ENCODE results near the gene TGFA. TPM values are rescaled to one million over a fixed set of nuclear protein-coding genes. Genes with fewer than 3 reads are reported as not detected.
A peak's percentile ranks its signal among the peaks of the same experiment; 100 is the strongest.

Gene TGFA
- total RNA-seq, 1 donor, result not detected

DNA sequence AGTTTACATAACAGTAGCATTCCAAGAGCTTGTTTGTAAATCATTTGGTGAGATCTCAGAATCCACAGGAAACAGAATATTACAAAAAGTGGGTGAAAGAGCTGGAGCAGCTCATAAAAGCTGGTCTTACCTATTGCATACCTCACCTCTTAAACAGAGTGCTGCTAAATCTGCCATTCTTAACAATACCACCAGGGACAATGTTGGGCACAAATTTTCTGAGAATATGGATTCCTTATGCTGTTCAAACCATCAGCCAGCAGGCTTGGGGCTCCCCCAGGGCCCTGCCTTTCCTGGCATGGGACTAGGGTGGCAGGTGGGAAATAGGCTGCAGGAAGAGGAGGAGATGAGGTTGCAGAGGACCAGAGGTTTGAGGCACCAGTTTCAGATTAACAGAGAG lies 55.6 kb downstream of the TGFA start:
- no peaks in the 10 kb centered on the region for H3K9me3 ChIP-seq (ENCODE audit: low read depth, low read length)
- H3K4me2 ChIP-seq (ENCODE audit: insufficient read depth, low read length), result no peak overlapping the region
- no peak overlapping the region for H3K27ac ChIP-seq (ENCODE audit: low read depth, low read length)
- no peaks in the 10 kb centered on the region for H4K20me1 ChIP-seq (ENCODE audit: insufficient read depth, low read length)
- no peaks in the 10 kb centered on the region for H3K4me1 ChIP-seq (ENCODE audit: insufficient read depth, low read length)
- no peak for DNase-seq (ENCODE audit: insufficient read length, low spot score, missing footprints)
- TF ChIP-seq, protein P1, sequence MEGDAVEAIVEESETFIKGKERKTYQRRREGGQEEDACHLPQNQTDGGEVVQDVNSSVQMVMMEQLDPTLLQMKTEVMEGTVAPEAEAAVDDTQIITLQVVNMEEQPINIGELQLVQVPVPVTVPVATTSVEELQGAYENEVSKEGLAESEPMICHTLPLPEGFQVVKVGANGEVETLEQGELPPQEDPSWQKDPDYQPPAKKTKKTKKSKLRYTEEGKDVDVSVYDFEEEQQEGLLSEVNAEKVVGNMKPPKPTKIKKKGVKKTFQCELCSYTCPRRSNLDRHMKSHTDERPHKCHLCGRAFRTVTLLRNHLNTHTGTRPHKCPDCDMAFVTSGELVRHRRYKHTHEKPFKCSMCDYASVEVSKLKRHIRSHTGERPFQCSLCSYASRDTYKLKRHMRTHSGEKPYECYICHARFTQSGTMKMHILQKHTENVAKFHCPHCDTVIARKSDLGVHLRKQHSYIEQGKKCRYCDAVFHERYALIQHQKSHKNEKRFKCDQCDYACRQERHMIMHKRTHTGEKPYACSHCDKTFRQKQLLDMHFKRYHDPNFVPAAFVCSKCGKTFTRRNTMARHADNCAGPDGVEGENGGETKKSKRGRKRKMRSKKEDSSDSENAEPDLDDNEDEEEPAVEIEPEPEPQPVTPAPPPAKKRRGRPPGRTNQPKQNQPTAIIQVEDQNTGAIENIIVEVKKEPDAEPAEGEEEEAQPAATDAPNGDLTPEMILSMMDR (IDR thresholded peaks at IDR 0.05; ENCODE audit: extremely low read depth, low read depth, low read length), result peak; percentile 28
- H3K36me3 ChIP-seq (ENCODE audit: insufficient read depth, low read length), result no peaks in the 10 kb centered on the region
- no peak overlapping the region for H3K4me3 ChIP-seq (ENCODE audit: insufficient read depth, low read length)
- H3K27me3 ChIP-seq (ENCODE audit: insufficient read depth, low read length), result peaks cover 21% of the 10 kb centered on the region
- H2AFZ ChIP-seq (ENCODE audit: low read length), result no peak overlapping the region
- H3K79me2 ChIP-seq (ENCODE audit: insufficient read depth, low read length), result no peaks in the 10 kb centered on the region

DNA sequence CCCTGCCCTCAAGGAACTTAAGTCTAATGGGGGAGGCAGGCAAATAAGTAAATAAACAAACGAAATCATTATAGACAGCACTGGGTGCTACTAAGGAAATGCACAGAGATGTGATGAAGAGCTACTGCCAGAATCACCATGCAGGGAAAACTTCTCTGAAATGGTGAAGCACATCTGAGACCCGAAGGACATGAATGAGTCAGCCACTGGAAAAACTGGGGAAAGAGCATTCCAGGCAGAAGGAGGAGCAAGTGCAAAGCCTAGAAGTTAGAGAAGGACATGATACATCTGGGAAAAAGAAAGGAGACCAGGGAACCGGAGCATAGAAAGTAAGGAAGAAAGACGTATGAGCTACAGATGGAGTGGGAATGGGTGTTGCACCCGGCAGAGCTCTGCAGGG lies 56.8 kb downstream of the TGFA start:
- Histone ChIP-seq H4K20me1 (ENCODE audit: insufficient read depth, low read length) (no peaks in the 10 kb centered on the region), H2AFZ (ENCODE audit: low read length) (no peak overlapping the region), H3K4me2 (ENCODE audit: insufficient read depth, low read length) (no peak overlapping the region), H3K9me3 (ENCODE audit: low read depth, low read length) (no peaks in the 10 kb centered on the region), H3K27ac (ENCODE audit: low read depth, low read length) (no peak overlapping the region), H3K79me2 (ENCODE audit: insufficient read depth, low read length) (no peaks in the 10 kb centered on the region), H3K36me3 (ENCODE audit: insufficient read depth, low read length) (no peaks in the 10 kb centered on the region), H3K4me3 (ENCODE audit: insufficient read depth, low read length) (no peak overlapping the region), H3K27me3 (ENCODE audit: insufficient read depth, low read length) (peaks cover 22% of the 10 kb centered on the region), H3K4me1 (ENCODE audit: insufficient read depth, low read length) (no peaks in the 10 kb centered on the region)
- TF ChIP-seq, protein P1 (IDR thresholded peaks at IDR 0.05; ENCODE audit: extremely low read depth, low read depth, low read length), result no peak
- DNase-seq (ENCODE audit: insufficient read length, low spot score, missing footprints), result no peak

DNA sequence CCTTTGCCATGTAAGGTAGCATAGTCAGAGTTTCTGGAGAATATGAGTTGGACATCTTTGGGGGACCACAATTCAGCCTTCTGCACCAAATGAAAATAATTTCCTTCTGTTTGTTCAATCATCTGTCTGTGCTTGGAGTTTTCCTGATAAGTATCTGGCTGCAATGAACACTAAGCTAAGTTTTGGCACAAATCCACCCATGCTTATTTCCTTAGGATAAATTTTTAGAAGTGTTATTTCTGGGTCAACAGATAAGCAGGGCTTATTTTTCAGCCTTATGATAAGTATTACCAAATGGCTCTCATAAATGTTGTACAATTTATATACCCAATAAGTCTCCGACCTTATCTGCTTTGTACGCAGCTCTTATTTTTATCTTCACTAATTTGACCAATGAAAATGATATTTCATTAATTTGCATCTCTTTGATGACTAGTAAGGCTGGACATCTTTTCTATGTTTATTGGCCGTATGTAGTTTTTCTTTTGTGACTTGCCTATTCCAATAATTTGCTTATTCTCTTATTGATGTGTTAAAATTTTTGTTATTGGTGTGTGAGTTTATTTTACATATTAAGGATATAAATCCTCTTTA lies 59.2 kb downstream of the TGFA start:
- peaks cover 30% of the 10 kb centered on the region for H3K27me3 ChIP-seq (ENCODE audit: insufficient read depth, low read length)
- H3K9me3 ChIP-seq (ENCODE audit: low read depth, low read length), result no peaks in the 10 kb centered on the region
- no peaks in the 10 kb centered on the region for H3K4me1 ChIP-seq (ENCODE audit: insufficient read depth, low read length)
- no peak overlapping the region for H3K27ac ChIP-seq (ENCODE audit: low read depth, low read length)
- H2AFZ ChIP-seq (ENCODE audit: low read length), result no peak overlapping the region
- TF ChIP-seq, protein P1 (IDR thresholded peaks at IDR 0.05; ENCODE audit: extremely low read depth, low read depth, low read length), result no peak
- no peaks in the 10 kb centered on the region for H4K20me1 ChIP-seq (ENCODE audit: insufficient read depth, low read length)
- DNase-seq (ENCODE audit: insufficient read length, low spot score, missing footprints), result no peak
- no peak overlapping the region for H3K4me3 ChIP-seq (ENCODE audit: insufficient read depth, low read length)
- no peaks in the 10 kb centered on the region for H3K79me2 ChIP-seq (ENCODE audit: insufficient read depth, low read length)
- no peaks in the 10 kb centered on the region for H3K36me3 ChIP-seq (ENCODE audit: insufficient read depth, low read length)
- H3K4me2 ChIP-seq (ENCODE audit: insufficient read depth, low read length), result no peak overlapping the region

DNA sequence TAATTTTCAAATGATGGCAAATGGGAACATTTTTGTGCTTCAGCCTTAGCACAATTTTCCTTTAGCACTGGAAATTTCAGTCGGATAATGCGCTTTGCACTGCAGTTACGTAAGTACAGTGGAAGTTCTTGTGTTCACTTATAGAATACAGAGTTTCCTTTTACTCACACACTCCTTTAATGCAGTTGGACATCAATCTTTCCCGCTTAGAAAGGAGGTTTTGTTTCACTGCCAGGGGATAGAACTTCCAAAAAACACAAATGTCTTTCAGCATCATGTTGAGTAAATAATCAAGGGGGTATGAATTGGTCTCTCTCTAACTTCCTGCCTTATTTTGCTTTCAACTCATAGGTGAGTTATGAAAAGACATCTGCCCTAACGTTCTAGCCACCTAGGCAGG lies 63.2 kb downstream of the TGFA start:
- no peak overlapping the region for H3K4me3 ChIP-seq (ENCODE audit: insufficient read depth, low read length)
- TF ChIP-seq, protein P1 (IDR thresholded peaks at IDR 0.05; ENCODE audit: extremely low read depth, low read depth, low read length), result no peak
- H3K4me2 ChIP-seq (ENCODE audit: insufficient read depth, low read length), result no peak overlapping the region
- H3K79me2 ChIP-seq (ENCODE audit: insufficient read depth, low read length), result no peaks in the 10 kb centered on the region
- DNase-seq (ENCODE audit: insufficient read length, low spot score, missing footprints), result no peak
- no peaks in the 10 kb centered on the region for H3K4me1 ChIP-seq (ENCODE audit: insufficient read depth, low read length)
- H3K27me3 ChIP-seq (ENCODE audit: insufficient read depth, low read length), result peaks cover 31% of the 10 kb centered on the region
- H3K9me3 ChIP-seq (ENCODE audit: low read depth, low read length), result no peaks in the 10 kb centered on the region
- H3K36me3 ChIP-seq (ENCODE audit: insufficient read depth, low read length), result no peaks in the 10 kb centered on the region
- no peak overlapping the region for H2AFZ ChIP-seq (ENCODE audit: low read length)
- H4K20me1 ChIP-seq (ENCODE audit: insufficient read depth, low read length), result no peaks in the 10 kb centered on the region
- H3K27ac ChIP-seq (ENCODE audit: low read depth, low read length), result no peak overlapping the region
